ENCODE results near the gene RASAL3.

Gene RASAL3

DNA sequence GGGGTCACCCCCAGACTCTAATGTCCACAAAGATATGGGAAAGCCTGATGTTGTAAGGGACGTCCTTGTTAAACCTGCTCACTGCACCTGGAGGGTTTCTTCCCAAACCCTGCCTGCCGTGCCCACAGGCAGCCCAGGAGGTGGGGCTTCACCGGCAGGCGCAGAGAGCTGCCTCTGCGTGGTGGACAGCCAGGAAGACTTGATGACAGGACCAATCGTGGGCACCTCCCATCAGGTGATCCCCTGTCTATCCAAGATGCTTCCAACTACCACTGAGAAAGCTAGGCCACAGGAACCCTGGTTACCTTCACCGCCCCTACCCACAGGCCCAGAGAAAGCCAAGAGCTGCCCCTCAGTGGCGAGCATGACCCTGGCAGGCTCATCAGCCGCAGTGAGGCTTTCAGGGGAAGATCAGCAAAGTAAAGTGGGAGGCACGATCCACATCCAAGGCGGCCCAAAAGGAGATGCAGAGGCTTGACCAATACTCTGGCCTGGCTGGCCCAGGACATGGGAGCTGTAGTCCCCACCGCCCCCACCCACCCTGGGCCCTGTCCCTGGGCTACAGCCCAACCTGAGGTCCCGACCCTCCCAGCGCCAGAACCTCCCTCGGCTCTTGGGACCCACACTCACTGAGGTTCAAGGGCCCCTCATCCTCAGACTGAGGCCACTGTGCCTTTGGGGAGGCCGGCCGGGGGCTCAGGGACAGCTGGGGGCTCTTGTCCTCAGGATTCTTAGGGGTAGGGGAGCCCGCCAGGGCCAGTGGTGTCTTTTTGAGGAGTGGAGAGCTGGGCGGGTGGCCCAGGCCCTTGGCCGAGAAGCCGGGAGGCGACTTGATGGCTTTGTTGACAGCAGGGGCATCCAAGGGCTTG, 35.2 kb downstream of the RASAL3 start:
- no peak overlapping the region for H3K9ac ChIP-seq (ENCODE audit: low read length)
- no peaks in the 10 kb centered on the region for H3K27me3 ChIP-seq (ENCODE audit: control insufficient read depth, insufficient read depth, low read length)
- no peaks in the 10 kb centered on the region for H3K9me3 ChIP-seq (ENCODE audit: control insufficient read depth, low read depth, low read length)
- H3K4me3 ChIP-seq (ENCODE audit: low read length): no peak overlapping the region
- peaks cover 16% of the 10 kb centered on the region for H3K36me3 ChIP-seq (ENCODE audit: control insufficient read depth, low read depth, low read length)
- peaks cover 3% of the 10 kb centered on the region for H3K4me1 ChIP-seq (ENCODE audit: control insufficient read depth, low read depth, low read length)
- no peak overlapping the region for H3K27ac ChIP-seq (ENCODE audit: low read length)

DNA sequence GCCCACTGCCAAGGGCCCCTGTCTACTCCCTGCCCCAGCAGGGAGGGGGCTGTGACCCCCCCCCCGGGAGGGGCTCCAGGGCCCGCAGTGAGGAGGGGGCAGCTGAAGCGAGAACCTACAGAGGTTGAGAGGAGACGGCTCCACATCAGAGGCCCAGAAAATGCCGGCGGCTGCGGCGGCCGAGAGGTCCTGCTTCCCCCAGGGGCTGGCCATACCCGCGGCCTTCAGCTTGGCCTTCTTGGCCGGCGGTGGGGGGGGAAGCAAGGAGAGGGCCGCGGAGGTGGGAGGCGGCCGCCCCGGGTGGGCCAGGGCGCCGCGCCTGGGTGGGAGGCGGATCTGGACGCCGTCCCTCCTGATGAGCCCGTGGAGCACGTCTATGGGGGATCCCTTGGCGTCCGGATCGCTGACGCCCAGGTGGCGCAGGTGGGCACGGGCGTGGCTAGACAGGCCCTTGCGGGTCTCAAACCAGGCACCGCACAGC, 36.3 kb downstream of the RASAL3 start:
- no peaks in the 10 kb centered on the region for H3K9me3 ChIP-seq (ENCODE audit: control insufficient read depth, low read depth, low read length)
- H3K4me3 ChIP-seq (ENCODE audit: low read length): no peak overlapping the region
- peaks cover 22% of the 10 kb centered on the region for H3K36me3 ChIP-seq (ENCODE audit: control insufficient read depth, low read depth, low read length)
- H3K4me1 ChIP-seq (ENCODE audit: control insufficient read depth, low read depth, low read length): no peaks in the 10 kb centered on the region
- no peaks in the 10 kb centered on the region for H3K27me3 ChIP-seq (ENCODE audit: control insufficient read depth, insufficient read depth, low read length)
- H3K27ac ChIP-seq (ENCODE audit: low read length): no peak overlapping the region
- H3K9ac ChIP-seq (ENCODE audit: low read length): no peak overlapping the region

DNA sequence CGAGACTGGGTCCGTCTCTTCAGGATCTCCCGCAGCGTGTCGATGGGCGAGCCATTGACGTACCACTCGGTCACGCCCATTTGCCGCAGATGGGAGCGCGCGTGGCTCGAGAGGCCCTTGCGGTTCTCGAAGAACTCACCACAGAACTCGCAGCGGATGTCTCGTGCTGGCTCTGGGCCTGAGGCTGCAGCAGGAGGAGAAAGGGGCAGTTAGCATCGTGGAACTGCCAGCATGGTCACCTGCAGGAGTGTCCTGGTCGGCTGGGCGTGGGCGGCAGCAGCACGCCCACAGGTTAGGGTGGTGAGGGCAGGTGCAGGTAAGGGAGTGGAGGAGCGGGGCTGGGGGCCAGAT, 37.0 kb downstream of the RASAL3 start:
- Histone ChIP-seq H3K4me1 (ENCODE audit: control insufficient read depth, low read depth, low read length) (no peaks in the 10 kb centered on the region), H3K36me3 (ENCODE audit: control insufficient read depth, low read depth, low read length) (peaks cover 26% of the 10 kb centered on the region), H3K4me3 (ENCODE audit: low read length) (no peak overlapping the region), H3K27me3 (ENCODE audit: control insufficient read depth, insufficient read depth, low read length) (no peaks in the 10 kb centered on the region), H3K9ac (ENCODE audit: low read length) (no peak overlapping the region), H3K9me3 (ENCODE audit: control insufficient read depth, low read depth, low read length) (no peaks in the 10 kb centered on the region), H3K27ac (ENCODE audit: low read length) (no peak overlapping the region)

DNA sequence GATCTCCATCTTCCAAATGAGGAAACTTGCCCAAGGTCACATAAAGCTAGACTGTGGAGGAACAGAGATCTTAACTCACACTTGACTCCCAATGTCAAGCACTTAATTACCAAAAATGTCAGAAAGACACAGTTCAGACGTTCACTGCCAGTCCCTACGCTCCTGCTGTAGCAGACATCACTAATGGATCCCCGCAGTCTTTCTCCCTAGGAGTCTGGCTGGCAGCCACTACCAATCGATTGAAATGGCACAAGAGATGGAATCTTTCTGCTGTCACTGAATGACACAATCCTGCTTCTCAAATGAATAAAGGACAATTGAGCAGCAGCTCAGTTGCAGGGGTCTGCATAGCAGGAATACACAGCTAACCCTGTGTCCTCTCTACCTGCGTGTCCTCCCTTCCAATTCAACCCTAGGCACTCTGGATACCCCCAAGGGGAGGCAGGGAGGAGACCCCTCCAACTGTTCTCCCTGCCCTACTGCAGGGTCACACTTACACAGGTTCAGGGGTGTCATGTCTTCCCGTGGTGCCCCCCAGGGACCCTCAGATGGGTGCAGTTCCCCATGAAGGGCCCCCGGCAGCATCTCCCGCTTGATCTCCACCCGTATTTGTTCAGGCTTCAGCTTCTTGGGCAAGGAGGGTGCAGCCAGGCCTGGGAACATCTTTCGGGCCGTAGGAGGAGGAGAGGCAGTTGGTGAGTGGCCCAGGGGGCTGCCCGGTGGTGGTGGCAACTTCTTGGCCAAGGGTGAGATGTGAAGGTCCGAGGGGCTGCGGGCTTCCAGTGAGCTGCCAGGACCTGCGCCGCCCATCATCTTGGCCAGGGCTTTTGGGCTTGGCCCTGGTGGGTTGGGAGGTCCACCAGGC, 37.6 kb downstream of the RASAL3 start:
- Histone ChIP-seq H3K4me1 (ENCODE audit: control insufficient read depth, low read depth, low read length) (no peaks in the 10 kb centered on the region), H3K4me3 (ENCODE audit: low read length) (no peak overlapping the region), H3K27me3 (ENCODE audit: control insufficient read depth, insufficient read depth, low read length) (no peaks in the 10 kb centered on the region), H3K9ac (ENCODE audit: low read length) (no peak overlapping the region), H3K36me3 (ENCODE audit: control insufficient read depth, low read depth, low read length) (peaks cover 26% of the 10 kb centered on the region), H3K9me3 (ENCODE audit: control insufficient read depth, low read depth, low read length) (no peaks in the 10 kb centered on the region), H3K27ac (ENCODE audit: low read length) (no peak overlapping the region)

DNA sequence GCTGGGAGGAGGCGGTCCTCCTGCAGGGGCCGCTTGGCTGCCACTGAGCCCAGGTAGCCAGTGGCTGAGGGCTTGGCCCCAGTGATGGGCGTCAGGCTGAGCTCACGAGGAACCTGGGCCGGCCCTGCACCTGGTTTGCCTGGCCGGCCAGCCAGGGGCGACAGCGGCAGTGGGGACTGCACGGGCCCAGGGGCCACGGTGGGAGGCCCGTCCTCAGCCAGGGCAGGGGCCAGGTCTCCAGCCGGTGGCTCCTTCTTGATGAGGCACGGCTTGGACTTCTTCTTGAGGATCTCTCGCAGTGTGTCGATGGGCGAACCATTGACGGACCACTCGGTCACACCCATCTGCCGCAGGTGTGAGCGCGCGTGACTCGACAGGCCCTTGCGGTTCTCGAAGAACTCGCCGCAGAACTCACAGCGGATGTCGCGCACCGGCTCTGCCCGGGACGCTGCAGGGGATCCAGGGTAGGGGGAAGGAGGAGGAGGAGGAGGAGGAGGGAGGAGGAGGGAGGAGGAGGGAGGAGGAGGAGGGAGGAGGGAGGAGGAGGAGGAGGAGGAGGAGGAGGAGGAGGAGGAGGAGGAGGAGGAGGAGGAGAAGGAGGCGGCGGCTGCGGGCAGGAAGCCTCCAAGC, 38.9 kb downstream of the RASAL3 start:
- Histone ChIP-seq H3K4me1 (ENCODE audit: control insufficient read depth, low read depth, low read length) (no peaks in the 10 kb centered on the region), H3K36me3 (ENCODE audit: control insufficient read depth, low read depth, low read length) (peaks cover 26% of the 10 kb centered on the region), H3K4me3 (ENCODE audit: low read length) (no peak overlapping the region), H3K27me3 (ENCODE audit: control insufficient read depth, insufficient read depth, low read length) (no peaks in the 10 kb centered on the region), H3K27ac (ENCODE audit: low read length) (no peak overlapping the region), H3K9me3 (ENCODE audit: control insufficient read depth, low read depth, low read length) (no peaks in the 10 kb centered on the region), H3K9ac (ENCODE audit: low read length) (no peak overlapping the region)

DNA sequence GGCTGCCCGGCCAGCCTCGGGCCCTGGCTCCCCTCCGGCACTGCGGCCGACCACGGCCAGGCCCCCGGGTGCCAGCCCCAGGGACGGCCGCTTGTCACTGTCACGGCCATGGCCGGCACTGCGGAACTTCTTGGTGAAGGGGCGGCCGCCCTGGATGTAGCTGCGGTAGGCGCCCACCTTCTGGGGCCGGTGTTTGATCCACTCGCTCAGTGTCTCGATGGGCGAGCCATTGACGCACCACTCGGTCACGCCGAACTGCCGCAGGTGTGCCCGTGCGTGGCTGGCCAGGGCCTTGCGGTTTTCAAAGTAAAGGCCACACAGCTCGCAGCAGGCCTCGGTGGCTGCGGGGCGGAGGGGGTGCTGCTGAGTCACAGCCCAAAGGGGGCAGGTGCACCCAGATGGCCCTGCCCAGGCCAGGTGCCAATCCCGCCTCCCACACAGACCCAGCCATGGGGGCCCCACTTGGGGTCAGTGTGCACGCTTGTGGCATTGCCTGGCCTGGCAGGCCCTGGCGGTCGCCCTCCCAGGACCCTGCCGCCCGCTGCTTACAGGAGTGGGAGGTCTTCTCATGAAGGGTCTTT, 39.6 kb downstream of the RASAL3 start:
- Histone ChIP-seq H3K4me1 (ENCODE audit: control insufficient read depth, low read depth, low read length) (no peaks in the 10 kb centered on the region), H3K9me3 (ENCODE audit: control insufficient read depth, low read depth, low read length) (no peaks in the 10 kb centered on the region), H3K27ac (ENCODE audit: low read length) (no peak overlapping the region), H3K9ac (ENCODE audit: low read length) (no peak overlapping the region), H3K36me3 (ENCODE audit: control insufficient read depth, low read depth, low read length) (peaks cover 26% of the 10 kb centered on the region), H3K27me3 (ENCODE audit: control insufficient read depth, insufficient read depth, low read length) (no peaks in the 10 kb centered on the region), H3K4me3 (ENCODE audit: low read length) (no peak overlapping the region)

DNA sequence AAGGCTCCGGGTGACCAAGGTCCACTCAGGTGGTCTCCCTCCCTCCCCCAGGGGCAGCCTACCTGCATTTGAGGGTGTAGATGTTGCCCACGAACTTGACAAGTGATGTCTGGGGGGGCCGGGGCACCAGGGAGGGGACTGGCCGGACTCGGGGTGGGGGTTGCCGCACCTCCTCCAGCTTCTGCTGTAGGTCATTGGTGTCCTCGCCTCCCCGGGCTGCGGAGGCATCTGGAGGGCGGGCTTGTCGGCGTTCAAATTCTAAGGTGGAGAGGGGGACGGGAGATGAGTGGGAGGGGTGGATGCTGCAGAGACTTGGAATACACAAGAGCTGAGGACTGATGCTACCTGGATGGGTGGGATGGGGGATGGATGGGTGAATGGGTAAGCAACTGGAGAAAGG, 40.2 kb downstream of the RASAL3 start:
- Histone ChIP-seq H3K36me3 (ENCODE audit: control insufficient read depth, low read depth, low read length) (peaks cover 26% of the 10 kb centered on the region), H3K27me3 (ENCODE audit: control insufficient read depth, insufficient read depth, low read length) (no peaks in the 10 kb centered on the region), H3K4me1 (ENCODE audit: control insufficient read depth, low read depth, low read length) (peaks cover 4% of the 10 kb centered on the region), H3K9ac (ENCODE audit: low read length) (no peak overlapping the region), H3K9me3 (ENCODE audit: control insufficient read depth, low read depth, low read length) (no peaks in the 10 kb centered on the region), H3K27ac (ENCODE audit: low read length) (no peak overlapping the region), H3K4me3 (ENCODE audit: low read length) (no peak overlapping the region)

DNA sequence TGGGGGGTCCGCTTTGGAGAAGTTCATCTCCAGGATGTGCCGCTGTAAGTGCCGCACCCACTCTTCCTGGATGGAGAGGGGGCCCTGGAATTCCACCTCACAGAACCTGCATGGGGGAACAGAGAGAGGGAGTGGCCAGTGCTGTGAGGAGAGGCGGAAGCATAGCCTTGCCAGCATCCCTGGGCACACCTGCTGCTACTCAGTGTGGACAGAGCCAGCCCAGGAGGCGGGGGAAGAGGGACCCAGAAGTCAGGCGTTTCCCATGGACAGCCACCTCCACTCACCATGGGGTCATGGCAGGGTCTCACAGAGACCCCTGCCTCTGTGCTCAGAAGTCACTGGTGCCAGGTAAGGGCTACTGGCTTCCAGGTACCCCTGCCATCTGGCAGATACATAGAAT, 41.2 kb downstream of the RASAL3 start:
- H3K9ac ChIP-seq (ENCODE audit: low read length): no peak overlapping the region
- H3K36me3 ChIP-seq (ENCODE audit: control insufficient read depth, low read depth, low read length): peaks cover 26% of the 10 kb centered on the region
- peaks cover 4% of the 10 kb centered on the region for H3K4me1 ChIP-seq (ENCODE audit: control insufficient read depth, low read depth, low read length)
- H3K9me3 ChIP-seq (ENCODE audit: control insufficient read depth, low read depth, low read length): no peaks in the 10 kb centered on the region
- H3K4me3 ChIP-seq (ENCODE audit: low read length): no peak overlapping the region
- H3K27me3 ChIP-seq (ENCODE audit: control insufficient read depth, insufficient read depth, low read length): no peaks in the 10 kb centered on the region
- H3K27ac ChIP-seq (ENCODE audit: low read length): no peak overlapping the region

DNA sequence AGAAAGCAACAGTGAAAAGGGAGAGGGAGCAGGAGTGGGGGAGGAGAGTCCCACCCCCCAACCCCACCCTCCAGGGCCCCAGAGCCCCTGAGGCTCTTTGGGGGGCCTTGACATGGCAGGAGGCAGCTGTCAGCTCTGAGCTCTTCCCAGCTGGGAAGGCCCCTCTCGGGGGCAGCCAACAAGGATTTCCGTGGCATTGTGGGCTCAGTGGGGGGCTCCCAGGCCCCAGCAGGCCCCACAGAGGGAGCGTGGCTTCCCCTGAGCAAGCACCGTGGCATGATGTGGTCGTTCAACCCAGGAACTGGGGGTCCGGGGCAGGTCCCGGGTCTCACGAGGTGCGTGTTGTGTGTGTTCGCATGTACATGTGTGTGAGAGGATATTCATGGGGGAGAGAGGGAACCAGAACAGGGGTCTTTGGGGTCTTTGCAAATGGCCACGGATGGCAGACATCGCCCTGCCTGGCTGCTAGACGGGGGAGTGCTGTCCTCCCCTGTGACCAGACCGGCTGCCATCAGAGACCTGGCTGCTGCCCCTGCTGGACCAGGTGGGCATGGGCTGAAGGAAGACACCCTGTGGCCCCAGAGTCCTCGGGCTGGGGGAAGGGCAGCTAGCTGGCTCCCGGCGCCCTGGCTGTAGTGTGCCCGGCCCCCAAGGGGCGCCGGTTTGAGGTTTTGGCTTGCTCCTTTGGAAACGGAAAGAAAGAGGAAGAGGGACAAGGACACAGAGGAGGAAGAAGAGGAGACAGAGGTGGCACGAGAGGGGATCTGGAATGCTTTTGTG, 41.9 kb downstream of the RASAL3 start:
- Histone ChIP-seq H3K27me3 (ENCODE audit: control insufficient read depth, insufficient read depth, low read length) (no peaks in the 10 kb centered on the region), H3K4me3 (ENCODE audit: low read length) (no peak overlapping the region), H3K36me3 (ENCODE audit: control insufficient read depth, low read depth, low read length) (peaks cover 26% of the 10 kb centered on the region), H3K9me3 (ENCODE audit: control insufficient read depth, low read depth, low read length) (no peaks in the 10 kb centered on the region), H3K9ac (ENCODE audit: low read length) (no peak overlapping the region), H3K27ac (ENCODE audit: low read length) (no peak overlapping the region), H3K4me1 (ENCODE audit: control insufficient read depth, low read depth, low read length) (peaks cover 5% of the 10 kb centered on the region)

DNA sequence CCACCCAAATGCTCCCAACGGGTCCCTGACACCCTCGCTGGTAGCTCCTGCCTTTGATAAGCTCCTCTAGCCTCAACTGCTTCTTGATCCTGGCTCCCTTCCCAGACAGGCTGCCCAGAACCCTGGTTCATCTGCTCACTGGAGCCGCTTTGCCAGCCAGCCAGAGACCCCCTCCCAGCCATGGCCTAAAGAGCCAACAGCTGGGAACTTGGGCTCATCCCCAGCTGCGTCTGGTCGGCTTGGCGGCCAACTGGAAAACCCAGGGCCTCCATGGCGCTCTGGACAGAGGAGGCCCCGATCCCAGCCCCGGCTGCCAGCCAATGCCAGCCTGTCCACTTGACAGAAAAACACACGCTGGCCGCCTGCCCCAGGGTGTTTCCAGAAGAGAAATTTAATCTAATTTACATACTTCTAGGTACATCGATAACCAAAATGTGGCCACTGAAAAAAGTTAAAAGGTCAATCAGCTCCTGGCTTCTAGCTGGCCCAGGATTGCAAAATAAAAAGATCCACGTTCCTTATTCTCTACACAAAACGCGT, 42.6 kb downstream of the RASAL3 start:
- H3K4me1 ChIP-seq (ENCODE audit: control insufficient read depth, low read depth, low read length): peaks cover 10% of the 10 kb centered on the region
- H3K36me3 ChIP-seq (ENCODE audit: control insufficient read depth, low read depth, low read length): peaks cover 20% of the 10 kb centered on the region
- H3K27ac ChIP-seq (ENCODE audit: low read length): no peak overlapping the region
- H3K9me3 ChIP-seq (ENCODE audit: control insufficient read depth, low read depth, low read length): no peaks in the 10 kb centered on the region
- no peak overlapping the region for H3K4me3 ChIP-seq (ENCODE audit: low read length)
- H3K27me3 ChIP-seq (ENCODE audit: control insufficient read depth, insufficient read depth, low read length): no peaks in the 10 kb centered on the region
- H3K9ac ChIP-seq (ENCODE audit: low read length): no peak overlapping the region
